Mononuclear cell (primary cell): ENCODE measurements around the gene NEMP2. TPM values are rescaled to one million over a fixed set of nuclear protein-coding genes. Genes with fewer than 3 reads are reported as not detected.
"Not testable (repeated sequence)": the region's sequence is repeated elsewhere in the genome, so short reads cannot be mapped to it uniquely, and the experiment has no call there.

Source experiments
- H3K27me3 ChIP-seq: 2 replicates; pipeline ENCODE4 v1.6.0; 2011; ENCODE audit warnings: low read length, control low read depth; ENCODE audit not compliant: insufficient read depth
- H3K4me1 ChIP-seq: 2 replicates; pipeline ENCODE4 v1.5.1; 2011; ENCODE audit warnings: mild to moderate bottlenecking, low read length, control low read depth; ENCODE audit not compliant: insufficient read depth
- H3K4me3 ChIP-seq: 2 replicates; pipeline ENCODE4 v1.5.1; 2011; ENCODE audit warnings: mild to moderate bottlenecking, low read length, moderate library complexity
- H3K9me3 ChIP-seq: 2 replicates; pipeline ENCODE4 v1.5.1; 2011; ENCODE audit warnings: low read depth, mild to moderate bottlenecking, control low read depth, low read length
- total RNA-seq: library from RNA; depleted of rRNA; stranded (reverse); fragments of >200 nt; gene quantifications from one replicate; pipeline ENCODE4 v1.2.3, GENCODE V29; 2012

Gene NEMP2
- total RNA-seq, 1 donor, result 6.8 TPM

DNA sequence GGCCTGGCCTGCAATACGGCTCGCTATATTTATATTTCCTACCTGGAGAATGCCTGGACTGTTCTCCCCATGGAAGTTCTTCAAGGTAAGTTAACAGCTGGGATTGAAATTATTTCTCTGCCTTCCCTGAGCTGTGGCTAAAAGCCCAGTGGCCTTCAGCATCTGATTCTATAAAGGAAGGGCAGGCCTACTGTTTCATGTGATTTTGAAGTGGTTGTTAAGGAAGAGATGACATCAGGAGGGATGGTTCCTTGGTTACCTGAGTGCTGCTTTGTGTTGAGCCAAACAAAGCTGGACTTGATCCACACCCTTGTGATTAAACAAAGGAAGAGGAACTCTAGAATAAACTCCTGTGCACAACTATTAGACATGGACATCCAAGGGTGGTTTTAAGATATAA is 64.8 kb downstream of the NEMP2 start:
- Histone ChIP-seq H3K27me3 (no peaks in the 10 kb centered on the region), H3K4me1 (peaks cover 24% of the 10 kb centered on the region), H3K4me3 (no peak overlapping the region), H3K9me3 (no peaks in the 10 kb centered on the region)

DNA sequence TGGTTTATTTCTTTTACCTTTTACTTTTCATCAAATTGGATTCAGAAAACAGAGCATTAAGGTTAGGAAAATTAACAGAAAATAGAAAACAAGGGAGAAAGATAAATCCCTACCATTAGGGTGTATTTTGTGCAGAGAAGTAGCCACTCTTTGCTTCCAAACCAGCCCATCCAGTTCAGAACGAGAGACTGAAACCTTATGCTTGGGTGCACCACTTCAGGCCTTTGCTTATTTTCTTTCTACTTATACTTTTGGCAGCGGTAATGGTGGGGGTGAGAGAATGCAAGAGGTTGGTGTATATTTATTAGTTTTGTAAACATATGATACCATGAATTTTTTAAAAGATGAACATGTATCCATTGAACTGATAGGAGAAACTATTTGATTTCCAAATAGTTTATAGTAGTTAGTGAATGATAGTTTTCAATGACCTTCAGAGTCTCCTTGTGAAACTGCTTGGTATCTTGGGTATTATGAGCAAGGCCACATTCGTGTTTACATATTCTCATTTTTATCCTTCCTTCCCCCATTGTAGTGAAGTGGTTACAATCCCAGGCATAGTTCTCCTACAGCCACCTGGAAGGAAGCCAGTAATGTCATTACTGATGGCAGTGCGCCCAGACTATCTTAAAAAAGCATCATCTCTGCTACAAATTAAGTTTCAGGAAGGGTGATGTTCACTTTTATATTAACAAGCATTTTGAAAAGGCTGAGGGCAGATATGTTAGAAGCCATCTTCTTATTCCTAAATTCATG is 65.5 kb downstream of the NEMP2 start:
- no peak overlapping the region for H3K4me3 ChIP-seq
- no peaks in the 10 kb centered on the region for H3K9me3 ChIP-seq
- H3K4me1 ChIP-seq, result peaks cover 29% of the 10 kb centered on the region
- H3K27me3 ChIP-seq, result no peaks in the 10 kb centered on the region

DNA sequence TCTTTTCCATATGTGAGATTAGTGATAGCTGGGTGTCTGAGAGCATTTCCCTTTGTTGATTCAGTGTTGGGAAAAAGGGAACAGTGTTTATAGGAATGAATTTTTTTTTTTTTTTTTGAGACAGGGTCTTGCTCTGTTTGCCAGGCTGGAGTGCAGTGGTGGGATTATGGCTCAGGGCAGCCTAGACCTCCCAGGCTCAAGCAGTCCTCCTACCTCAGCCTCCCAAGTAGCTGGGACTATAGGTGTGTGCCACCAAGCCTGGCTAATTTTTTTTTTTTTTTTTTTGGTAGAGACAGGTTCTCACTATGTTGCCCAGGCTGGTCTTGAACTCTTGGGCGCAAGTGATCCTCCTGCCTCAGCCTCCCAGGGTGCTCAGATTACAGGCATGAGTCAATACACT is 66.2 kb downstream of the NEMP2 start:
- H3K4me1 ChIP-seq, result peaks cover 29% of the 10 kb centered on the region
- not testable (repeated sequence) for H3K4me3 ChIP-seq, H3K9me3 ChIP-seq, H3K27me3 ChIP-seq

DNA sequence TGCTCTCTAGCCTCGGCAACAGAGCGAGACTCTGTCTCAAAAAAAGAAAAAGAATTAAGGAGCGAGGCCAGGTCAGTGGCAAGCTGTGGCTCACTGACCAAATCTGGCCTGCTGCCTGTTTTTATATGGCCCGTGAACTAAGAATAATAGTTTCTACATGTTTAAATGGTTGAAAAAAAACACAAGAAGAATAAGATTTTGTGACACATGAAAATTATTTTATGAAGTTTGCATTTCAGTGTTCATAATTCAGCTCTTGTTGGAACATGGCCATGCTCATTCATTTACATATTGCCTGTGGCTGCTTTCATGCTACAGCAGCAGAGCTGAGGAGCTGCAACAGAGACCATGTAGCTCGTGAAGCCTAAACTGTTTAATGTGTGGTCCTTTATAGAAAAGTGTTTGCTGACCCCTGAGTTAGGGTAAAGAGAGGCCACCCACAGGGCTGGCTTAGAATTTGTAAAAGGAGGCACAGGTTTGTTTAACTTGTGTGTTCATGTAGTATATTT is 66.9 kb downstream of the NEMP2 start:
- H3K4me1 ChIP-seq, result peaks cover 29% of the 10 kb centered on the region
- no peak overlapping the region for H3K4me3 ChIP-seq
- H3K9me3 ChIP-seq, result no peaks in the 10 kb centered on the region
- H3K27me3 ChIP-seq, result no peaks in the 10 kb centered on the region

DNA sequence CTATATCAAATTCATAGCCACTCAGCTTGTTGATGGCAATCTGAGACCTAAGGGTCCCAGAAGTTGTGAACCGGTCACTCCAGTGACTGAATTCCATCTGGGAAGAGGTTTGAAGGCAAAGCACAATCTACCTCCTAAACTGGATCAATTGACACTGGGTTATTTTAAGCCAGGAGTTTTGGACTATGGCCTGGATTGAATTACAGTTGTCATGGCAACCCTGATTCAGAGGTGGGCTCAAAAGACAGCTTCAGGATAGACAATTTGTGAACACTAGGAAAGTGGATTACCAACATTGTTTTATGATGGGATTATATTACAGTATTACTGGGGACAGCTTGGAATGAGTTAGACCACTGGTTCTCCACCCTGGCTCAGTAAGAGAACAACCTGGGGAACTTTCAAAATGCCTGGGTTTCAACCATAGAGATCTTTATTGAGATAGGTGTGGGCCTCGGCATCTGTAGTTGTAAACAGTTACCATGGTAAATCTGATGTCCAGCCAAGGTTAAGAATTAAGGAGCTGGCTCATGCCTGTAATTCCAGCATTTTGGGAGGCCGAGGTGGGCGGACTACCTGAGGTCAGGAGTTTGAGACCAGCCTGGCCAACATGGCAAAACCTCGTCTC is 67.6 kb downstream of the NEMP2 start:
- Histone ChIP-seq H3K27me3 (no peaks in the 10 kb centered on the region), H3K9me3 (no peaks in the 10 kb centered on the region), H3K4me3 (no peak overlapping the region), H3K4me1 (peaks cover 29% of the 10 kb centered on the region)

DNA sequence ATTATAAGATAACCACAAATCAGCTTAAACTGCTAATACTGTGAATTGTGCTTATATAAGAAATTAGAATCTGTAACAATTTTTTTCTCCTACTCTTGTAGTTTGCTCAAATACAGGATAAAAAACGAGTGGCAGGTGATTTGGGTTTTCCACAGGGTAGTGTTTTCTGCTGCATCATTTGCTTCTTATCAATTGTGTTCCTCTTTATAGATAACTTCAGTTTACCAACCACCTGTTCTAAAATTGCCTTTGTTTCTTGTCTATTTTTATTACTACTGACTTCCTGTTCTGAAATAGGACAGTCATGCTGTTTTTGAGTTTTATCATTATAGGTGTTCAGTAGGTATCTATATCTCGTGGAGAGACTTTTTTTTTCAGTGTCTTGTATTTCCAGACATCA is 69.5 kb downstream of the NEMP2 start:
- no peak overlapping the region for H3K4me3 ChIP-seq
- H3K4me1 ChIP-seq, result peaks cover 29% of the 10 kb centered on the region
- H3K27me3 ChIP-seq, result no peaks in the 10 kb centered on the region
- H3K9me3 ChIP-seq, result no peaks in the 10 kb centered on the region

DNA sequence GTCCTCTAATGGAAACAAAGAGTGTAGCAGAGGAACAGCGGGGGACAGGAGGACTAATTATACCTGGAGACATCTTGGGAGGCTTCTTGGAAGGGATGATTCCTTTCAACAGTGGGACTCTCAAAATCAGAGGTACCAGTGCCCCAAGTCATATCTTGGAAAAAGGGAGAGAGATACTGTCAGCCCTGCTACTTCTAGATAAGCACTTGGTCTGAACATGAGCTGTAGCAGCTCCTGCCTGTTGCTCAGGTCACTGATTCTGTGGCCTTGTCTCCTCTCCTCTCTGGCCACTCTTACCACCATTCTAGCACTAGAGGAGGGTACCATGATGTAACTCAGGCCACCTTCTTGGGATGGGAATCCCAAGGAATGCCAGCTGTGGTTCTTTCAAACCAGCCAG is 71.9 kb downstream of the NEMP2 start:
- Histone ChIP-seq H3K27me3 (no peaks in the 10 kb centered on the region), H3K9me3 (no peaks in the 10 kb centered on the region), H3K4me3 (no peak overlapping the region), H3K4me1 (peaks cover 7% of the 10 kb centered on the region)

DNA sequence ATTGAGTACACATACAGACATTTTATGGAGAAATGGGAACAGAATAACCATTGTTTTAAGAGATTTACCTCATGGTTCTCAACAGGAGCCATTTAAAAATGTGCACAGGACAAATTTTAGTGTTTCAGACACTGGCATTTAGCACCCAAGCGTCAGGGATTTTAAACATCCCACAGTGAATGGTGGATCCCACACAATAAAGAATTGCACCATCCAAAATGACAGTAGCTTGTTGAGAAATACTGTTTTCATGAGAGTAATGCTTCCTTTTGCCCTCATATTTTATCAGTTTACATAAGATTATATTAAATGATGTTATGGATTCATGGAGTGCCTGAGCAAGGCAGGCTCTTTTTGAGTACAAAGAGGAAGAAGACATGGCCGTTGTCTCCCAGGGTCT is 72.3 kb downstream of the NEMP2 start:
- Histone ChIP-seq H3K27me3 (no peaks in the 10 kb centered on the region), H3K4me3 (no peak overlapping the region), H3K4me1 (peaks cover 5% of the 10 kb centered on the region)

DNA sequence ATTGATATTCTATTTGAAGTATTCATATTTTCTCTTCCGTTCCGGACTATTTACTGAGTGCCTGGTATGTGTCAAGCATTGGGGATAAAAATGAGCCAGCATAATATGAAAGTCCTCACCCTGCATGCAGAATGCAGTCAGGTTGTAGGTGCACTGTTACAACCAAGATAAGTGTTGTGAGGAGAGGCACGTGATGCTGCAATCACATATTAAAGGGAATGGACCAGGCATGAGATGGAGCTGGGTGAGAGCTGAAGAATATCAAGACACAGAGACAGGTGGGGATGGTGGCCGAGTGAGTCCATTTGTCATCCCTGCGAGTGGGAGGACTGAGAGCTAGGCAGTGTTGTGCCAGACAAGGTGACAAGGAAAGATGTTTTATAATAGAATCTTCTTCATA is 74.0 kb downstream of the NEMP2 start:
- Histone ChIP-seq H3K9me3 (no peaks in the 10 kb centered on the region), H3K4me3 (no peak overlapping the region), H3K27me3 (no peaks in the 10 kb centered on the region), H3K4me1 (peaks cover 9% of the 10 kb centered on the region)

More for the DNA sequence above, 72.3 kb downstream of the NEMP2 start:
- H3K9me3 ChIP-seq, result no peaks in the 10 kb centered on the region

DNA sequence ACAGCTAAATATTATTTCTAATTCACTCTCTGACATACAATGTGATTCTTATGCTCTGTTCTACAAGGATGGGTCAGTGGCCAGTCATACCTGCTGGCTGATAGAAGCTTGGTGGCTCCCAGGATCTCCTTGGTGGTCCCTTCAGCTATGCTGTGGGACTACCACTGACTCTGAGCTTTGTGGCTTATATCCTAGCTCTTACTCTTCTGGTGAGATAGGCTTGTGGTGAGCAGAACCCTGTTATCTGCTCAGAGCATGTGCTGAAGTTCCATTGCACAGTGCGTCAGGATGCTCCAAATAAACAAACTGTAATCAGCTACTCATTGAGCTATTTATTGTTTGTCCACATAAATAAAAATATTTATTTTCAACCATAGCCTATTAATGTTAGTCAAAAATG is 74.6 kb downstream of the NEMP2 start:
- peaks cover 9% of the 10 kb centered on the region for H3K4me1 ChIP-seq
- no peak overlapping the region for H3K4me3 ChIP-seq
- no peaks in the 10 kb centered on the region for H3K9me3 ChIP-seq
- no peaks in the 10 kb centered on the region for H3K27me3 ChIP-seq

DNA sequence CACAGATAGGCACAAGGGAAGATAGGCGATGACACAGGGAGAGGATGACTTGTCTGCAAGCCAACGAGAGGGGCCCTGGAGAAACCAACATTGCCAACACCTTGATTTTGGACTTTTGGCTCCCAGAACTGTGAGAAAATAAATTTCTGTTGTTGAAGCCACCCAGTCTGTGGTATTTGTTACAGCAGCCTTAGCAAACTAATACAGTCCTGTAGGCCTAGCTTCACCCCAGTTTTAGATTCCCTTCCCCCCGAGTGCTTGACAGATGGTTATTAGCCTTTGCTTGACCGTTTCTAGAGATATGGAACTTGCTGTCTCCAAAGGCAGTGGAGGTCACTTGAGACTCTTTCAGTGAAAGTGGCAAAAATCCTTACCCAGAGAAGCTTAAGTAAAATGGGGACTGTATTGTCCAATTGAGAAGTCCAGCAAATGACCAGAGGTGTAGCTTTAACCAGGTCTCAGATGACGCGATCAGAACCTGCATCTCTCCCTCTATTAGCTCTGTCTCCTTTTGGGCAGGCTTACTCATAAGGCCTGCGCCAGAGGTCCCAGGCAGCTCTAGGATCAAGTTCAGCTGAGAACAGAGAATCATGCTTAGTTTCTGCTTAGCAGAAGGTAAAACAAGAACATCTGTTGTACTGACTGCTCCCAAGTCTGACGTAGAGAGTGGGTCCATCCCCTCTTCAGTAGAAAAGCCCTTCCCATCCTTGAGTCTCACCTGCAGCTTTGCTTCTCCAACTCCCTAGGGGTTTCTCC is 76.0 kb downstream of the NEMP2 start:
- no peaks in the 10 kb centered on the region for H3K27me3 ChIP-seq
- H3K9me3 ChIP-seq, result no peaks in the 10 kb centered on the region
- H3K4me1 ChIP-seq, result peaks cover 4% of the 10 kb centered on the region
- no peak overlapping the region for H3K4me3 ChIP-seq

DNA sequence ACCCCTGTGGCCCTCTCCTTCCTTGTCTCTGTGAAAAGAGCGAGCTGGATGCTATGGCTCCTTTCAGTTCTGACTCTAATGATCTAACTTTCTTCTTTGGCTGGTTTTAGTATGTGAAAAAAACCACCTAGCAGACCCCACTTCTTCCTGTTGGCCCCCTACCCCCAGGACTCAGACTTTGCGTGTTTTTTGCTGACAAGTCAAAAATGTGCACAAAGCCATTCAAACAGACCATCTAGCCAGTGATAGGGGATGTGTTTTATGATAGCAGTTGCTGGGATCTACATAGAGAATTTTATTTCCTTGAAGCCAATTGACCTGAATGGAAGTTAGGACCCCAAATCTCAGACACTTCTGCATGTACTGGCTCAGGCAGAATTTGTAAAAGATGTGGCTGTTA is 77.3 kb downstream of the NEMP2 start:
- Histone ChIP-seq H3K4me1 (peaks cover 4% of the 10 kb centered on the region), H3K9me3 (no peaks in the 10 kb centered on the region), H3K27me3 (no peaks in the 10 kb centered on the region), H3K4me3 (no peak overlapping the region)

DNA sequence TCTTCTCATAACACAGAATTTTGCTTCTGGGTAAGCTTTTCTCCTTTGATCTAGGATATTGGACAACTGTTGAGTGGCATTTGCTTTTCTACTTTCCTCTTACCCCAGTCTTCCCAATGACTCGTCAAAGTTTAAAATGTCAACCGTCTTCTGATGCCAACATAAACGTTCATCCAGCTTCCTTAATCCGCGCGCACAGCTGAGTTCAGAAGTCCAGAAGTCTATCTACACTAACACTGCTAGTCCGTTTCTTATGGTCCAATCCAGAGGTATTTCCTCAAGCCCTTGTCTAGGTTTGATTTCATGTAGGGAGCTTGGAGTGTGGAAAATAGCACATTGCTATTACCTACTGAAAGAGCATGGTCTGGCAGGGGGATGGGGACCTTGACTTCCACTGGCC is 77.7 kb downstream of the NEMP2 start:
- no peaks in the 10 kb centered on the region for H3K9me3 ChIP-seq
- H3K27me3 ChIP-seq, result no peaks in the 10 kb centered on the region
- H3K4me3 ChIP-seq, result no peak overlapping the region
- peaks cover 4% of the 10 kb centered on the region for H3K4me1 ChIP-seq

DNA sequence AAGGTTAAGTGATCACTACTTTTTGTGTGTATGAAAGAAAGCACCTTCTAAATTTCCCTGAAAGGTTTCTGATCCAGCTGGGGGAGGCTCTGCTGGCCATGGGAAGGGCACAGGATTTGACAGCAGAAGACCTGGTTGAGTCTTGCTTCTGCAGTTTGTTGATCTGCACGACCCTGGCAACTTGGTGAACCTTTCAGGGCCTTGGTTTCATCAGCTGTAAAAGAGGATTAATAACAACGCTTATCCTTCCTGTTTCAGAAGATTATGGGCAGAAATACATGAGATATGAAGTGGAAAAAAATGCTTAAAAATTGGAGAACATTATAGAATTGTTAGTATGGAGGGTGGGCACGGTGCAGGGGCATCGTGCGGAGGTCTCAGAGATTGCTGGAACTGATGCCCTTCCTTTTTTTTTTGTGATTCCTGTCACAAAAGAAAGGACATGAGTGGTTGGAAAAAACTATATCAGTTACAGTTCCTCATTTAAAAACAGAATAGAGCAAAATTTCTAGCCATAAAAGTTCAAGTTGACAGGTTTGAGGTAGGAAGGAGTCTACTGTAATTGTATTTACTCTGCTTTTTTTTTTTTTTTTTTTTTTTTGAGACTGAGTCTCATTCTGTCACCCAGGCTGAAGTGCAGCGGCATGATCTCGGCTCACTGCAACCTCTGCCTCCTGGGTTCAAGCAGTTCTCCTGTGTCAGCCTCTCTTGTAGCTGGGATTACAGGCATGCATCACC is 79.0 kb downstream of the NEMP2 start:
- peaks cover 4% of the 10 kb centered on the region for H3K4me1 ChIP-seq
- H3K4me3 ChIP-seq, result no peak overlapping the region
- H3K9me3 ChIP-seq, result no peaks in the 10 kb centered on the region
- H3K27me3 ChIP-seq, result no peaks in the 10 kb centered on the region

DNA sequence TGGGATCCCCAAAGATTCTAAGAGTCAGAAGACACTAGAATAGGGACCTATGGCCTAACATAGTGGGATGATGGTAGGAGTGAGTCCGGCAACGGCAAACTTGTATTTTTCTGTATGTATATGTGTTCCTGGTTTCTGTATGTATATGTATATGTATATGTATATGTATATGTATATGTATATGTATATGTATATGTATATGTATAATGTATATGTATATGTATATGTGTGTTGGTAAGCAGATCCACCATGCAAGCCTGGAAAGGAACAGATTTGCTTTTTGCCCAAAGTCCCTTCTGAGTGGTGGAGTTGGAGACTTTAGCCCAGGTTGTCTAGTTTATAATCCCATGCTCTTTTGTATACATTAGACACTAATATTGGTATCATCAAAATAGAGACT is 79.7 kb downstream of the NEMP2 start:
- Histone ChIP-seq H3K4me1 (peaks cover 4% of the 10 kb centered on the region), H3K9me3 (no peaks in the 10 kb centered on the region), H3K27me3 (no peaks in the 10 kb centered on the region), H3K4me3 (no peak overlapping the region)
